Measurements from ENCODE around the gene PDE9A. TPM values are rescaled to one million over a fixed set of nuclear protein-coding genes. Genes with fewer than 3 reads are reported as not detected.

Gene PDE9A
- polyA plus RNA-seq, 2 of the 4 experiments (the other 2 are of a cell fraction): 1.3 to 3.1 TPM

- Histone ChIP-seq H3K9me3 (no peaks in the 10 kb centered on the region), H3K4me1 (no peaks in the 10 kb centered on the region), H3K27ac (no peak overlapping the region), H3K4me2 (no peak overlapping the region), H3K4me3 (no peak overlapping the region)
- no peak for DNase-seq (ENCODE audit: low read depth in 1 of 2, low spot score in 1 of 2)
- no peak for FAIRE-seq
- WGBS (ENCODE audit: missing lambda C conversion rate): 73% methylated on average over 19 of the region's 24 CpGs
- ATAC-seq: no peak
- ChIA-PET CTCF (interaction anchor here (0.9 kb wide), 1 partner anchor 17 kb away, joined by 4 read pairs; no protein-coding TSS in a partner anchor), POLR2A (no interaction called here)
- TF ChIP-seq ZSCAN20 (CRISPR knock-in tag; IDR thresholded peaks at IDR 0.05) (no peak), MAFK (IDR thresholded peaks at IDR 0.05; ENCODE audit: partially characterized antibody) (no peak)
Observed at GRCh38 chr21:42681296-42682206, 28.1 kb downstream of the PDE9A start.

DNA sequence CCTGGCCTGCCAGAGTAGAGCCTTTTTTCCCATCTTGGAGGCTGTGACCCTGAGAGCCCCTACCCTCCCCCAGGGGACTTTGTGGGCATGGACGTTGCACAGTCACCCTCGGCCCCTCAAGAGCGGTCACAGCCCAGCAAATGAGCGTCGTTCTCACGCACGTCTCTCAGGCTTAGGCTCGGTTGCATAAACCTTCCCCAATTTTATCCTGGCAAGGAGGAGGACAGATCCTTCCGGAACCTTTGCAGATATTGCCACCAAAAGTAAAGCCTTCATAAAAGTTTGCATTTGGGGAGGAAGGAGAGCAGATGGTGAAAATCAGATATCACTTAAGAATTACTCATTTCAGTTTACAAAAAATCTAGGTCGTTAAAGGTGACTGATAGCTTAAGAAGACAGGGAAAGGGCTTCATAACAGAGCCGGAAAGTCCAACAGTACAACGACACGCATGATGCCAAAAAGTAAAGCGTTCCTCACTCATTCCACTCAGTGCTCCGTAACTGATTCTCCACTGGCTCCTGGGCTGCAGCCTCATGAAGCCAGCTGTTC lies 29.3 kb downstream of the PDE9A start:
- ChIA-PET POLR2A (no interaction called here), CTCF (no interaction called here)
- no peaks in the 10 kb centered on the region for H3K4me1 ChIP-seq
- DNase-seq (ENCODE audit: low read depth in 1 of 2, low spot score in 1 of 2): no peak
- H3K4me3 ChIP-seq: no peak overlapping the region
- TF ChIP-seq NR3C1 (IDR thresholded peaks at IDR 0.05): no peak
- TF ChIP-seq MAZ (IDR thresholded peaks at IDR 0.05; ENCODE audit: borderline replicate concordance, low read depth, low read length): no peak
- TF ChIP-seq USF2 (IDR thresholded peaks at IDR 0.05): no peak
- TF ChIP-seq HDAC2 (IDR thresholded peaks at IDR 0.05): no peak
- no peak for TF ChIP-seq EHMT2 (IDR thresholded peaks at IDR 0.05; ENCODE audit: low read depth)
- no peak for TF ChIP-seq CHD4 (IDR thresholded peaks at IDR 0.05; ENCODE audit: borderline replicate concordance)
- no peak for TF ChIP-seq HES2 (IDR thresholded peaks at IDR 0.05)
- TF ChIP-seq HOXB13 (CRISPR knock-in tag; IDR thresholded peaks at IDR 0.05; ENCODE audit: low read depth): no peak
- no peak for TF ChIP-seq PHF8 (IDR thresholded peaks at IDR 0.05; ENCODE audit: borderline replicate concordance, low read depth)
- TF ChIP-seq MAFK (IDR thresholded peaks at IDR 0.05; ENCODE audit: partially characterized antibody): no peak
- TF ChIP-seq PBX3 (IDR thresholded peaks at IDR 0.05): no peak
- TF ChIP-seq RFX5 (IDR thresholded peaks at IDR 0.05): no peak
- TF ChIP-seq CHD2 (IDR thresholded peaks at IDR 0.05; ENCODE audit: low read length, partially characterized antibody): no peak
- H3K4me2 ChIP-seq: no peak overlapping the region
- FAIRE-seq: no peak
- 80% methylated on average over 15 of the region's 15 CpGs for whole genome bisulfite sequencing (ENCODE audit: missing lambda C conversion rate)
- no peaks in the 10 kb centered on the region for H3K9me3 ChIP-seq
- no peak overlapping the region for H3K27ac ChIP-seq
- no peak for ATAC-seq

- no peak overlapping the region for H3K27ac ChIP-seq
- no peak overlapping the region for H3K4me3 ChIP-seq
- ATAC-seq (no peak), FAIRE-seq (no peak), DNase-seq (ENCODE audit: low read depth in 1 of 2, low spot score in 1 of 2) (no peak)
- no peaks in the 10 kb centered on the region for H3K9me3 ChIP-seq
- no peak overlapping the region for H3K4me2 ChIP-seq
- H3K4me1 ChIP-seq: no peaks in the 10 kb centered on the region
- TF ChIP-seq HEYL (CRISPR knock-in tag; IDR thresholded peaks at IDR 0.05): no peak
- no peak for TF ChIP-seq BCL3 (IDR thresholded peaks at IDR 0.05)
- TF ChIP-seq SMC3 (IDR thresholded peaks at IDR 0.05): no peak
- no peak for TF ChIP-seq HOXA7 (CRISPR knock-in tag; IDR thresholded peaks at IDR 0.05)
- no peak for TF ChIP-seq NR3C1 (IDR thresholded peaks at IDR 0.05)
- TF ChIP-seq GATA3 (IDR thresholded peaks at IDR 0.05; ENCODE audit: borderline replicate concordance): no peak
- no peak for TF ChIP-seq TP53 (CRISPR knock-in tag; IDR thresholded peaks at IDR 0.05)
- no peak for TF ChIP-seq HOXB13 (CRISPR knock-in tag; IDR thresholded peaks at IDR 0.05; ENCODE audit: low read depth)
- TF ChIP-seq RNF2 (IDR thresholded peaks at IDR 0.05; ENCODE audit: borderline replicate concordance, low read depth): no peak
- TF ChIP-seq, protein P1, sequence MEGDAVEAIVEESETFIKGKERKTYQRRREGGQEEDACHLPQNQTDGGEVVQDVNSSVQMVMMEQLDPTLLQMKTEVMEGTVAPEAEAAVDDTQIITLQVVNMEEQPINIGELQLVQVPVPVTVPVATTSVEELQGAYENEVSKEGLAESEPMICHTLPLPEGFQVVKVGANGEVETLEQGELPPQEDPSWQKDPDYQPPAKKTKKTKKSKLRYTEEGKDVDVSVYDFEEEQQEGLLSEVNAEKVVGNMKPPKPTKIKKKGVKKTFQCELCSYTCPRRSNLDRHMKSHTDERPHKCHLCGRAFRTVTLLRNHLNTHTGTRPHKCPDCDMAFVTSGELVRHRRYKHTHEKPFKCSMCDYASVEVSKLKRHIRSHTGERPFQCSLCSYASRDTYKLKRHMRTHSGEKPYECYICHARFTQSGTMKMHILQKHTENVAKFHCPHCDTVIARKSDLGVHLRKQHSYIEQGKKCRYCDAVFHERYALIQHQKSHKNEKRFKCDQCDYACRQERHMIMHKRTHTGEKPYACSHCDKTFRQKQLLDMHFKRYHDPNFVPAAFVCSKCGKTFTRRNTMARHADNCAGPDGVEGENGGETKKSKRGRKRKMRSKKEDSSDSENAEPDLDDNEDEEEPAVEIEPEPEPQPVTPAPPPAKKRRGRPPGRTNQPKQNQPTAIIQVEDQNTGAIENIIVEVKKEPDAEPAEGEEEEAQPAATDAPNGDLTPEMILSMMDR (IDR thresholded peaks at IDR 0.05): no peak
- TF ChIP-seq ZFP36 (IDR thresholded peaks at IDR 0.05; ENCODE audit: borderline replicate concordance, partially characterized antibody): no peak
- TF ChIP-seq SREBF2 (IDR thresholded peaks at IDR 0.05): no peak
- TF ChIP-seq RARB (CRISPR knock-in tag; IDR thresholded peaks at IDR 0.05): no peak
- TF ChIP-seq RCOR1 (IDR thresholded peaks at IDR 0.05; ENCODE audit: low read depth, low read length): no peak
- no peak for TF ChIP-seq RFX5 (IDR thresholded peaks at IDR 0.05)
- TF ChIP-seq CHD4 (IDR thresholded peaks at IDR 0.05; ENCODE audit: borderline replicate concordance): no peak
- TF ChIP-seq POLR2AphosphoS2 (conservative IDR thresholded peaks at IDR 0.05; ENCODE audit: low read length): no peak
- ChIA-PET POLR2A (no interaction called here), CTCF (no interaction called here)
- 66% methylated on average over 14 of the region's 19 CpGs for WGBS (ENCODE audit: missing lambda C conversion rate)
Observed at GRCh38 chr21:42683371-42684108, 30.1 kb downstream of the PDE9A start.

Data from A549 (cell line).